GM21786 (cell line): ENCODE results near the gene C8G.

ENCODE experiments used
- ATAC-seq: cut with Tn5 transposase; IDR thresholded peaks from one replicate; pipeline ENCODE4 v1.9.1; 2021; ENCODE audit not compliant: unreplicated experiment

C8G gene

GRCh38 chr9:136980669-136981478, 35.8 kb downstream of the C8G start:
- ATAC-seq = no peak

- ATAC-seq = no peak
Observed at GRCh38 chr9:136981588-136982231, 36.7 kb downstream of the C8G start.

GRCh38 chr9:136982232-136983051, 37.4 kb downstream of the C8G start, which contains the start of gene LCNL1:
TSS of gene LCNL1 (plus strand) at chr9:136982993. CDS start at chr9:136983587, 594 bp downstream.
- no peak for ATAC-seq

DNA sequence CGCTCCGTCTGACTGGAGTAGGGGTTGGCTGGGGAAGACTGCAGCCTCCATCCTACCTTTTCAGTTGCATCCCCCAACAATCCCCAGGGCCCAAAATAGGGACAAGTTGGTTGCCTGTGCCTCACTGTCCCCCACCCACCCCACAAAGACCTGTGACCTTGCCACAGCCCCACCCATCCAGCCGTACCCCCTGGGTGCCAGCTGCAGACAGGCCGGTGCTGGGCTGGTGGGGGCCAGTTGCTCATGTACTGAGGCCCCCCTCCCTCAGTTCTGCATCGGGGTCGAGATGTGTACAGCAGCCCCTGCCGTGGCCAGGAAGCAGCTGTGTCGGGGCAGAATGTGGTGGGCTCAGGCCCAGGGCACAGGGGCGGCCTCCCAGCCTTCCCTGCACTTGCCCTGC, 38.1 kb downstream of the C8G start:
- no peak for ATAC-seq

- ATAC-seq = no peak
Observed at GRCh38 chr9:136983656-136984314, 38.7 kb downstream of the C8G start.

GRCh38 chr9:136984464-136985026, 39.5 kb downstream of the C8G start:
- no peak for ATAC-seq

GRCh38 chr9:136985027-136985602, 40.1 kb downstream of the C8G start:
- no peak for ATAC-seq

- ATAC-seq = no peak
Observed at GRCh38 chr9:136985853-136986252, 40.8 kb downstream of the C8G start.

- ATAC-seq = no peak
Observed at GRCh38 chr9:136988872-136989271, 43.8 kb downstream of the C8G start.

GRCh38 chr9:136990242-136990911, 45.3 kb downstream of the C8G start:
- no peak for ATAC-seq

GRCh38 chr9:136991993-136992818, 47.2 kb downstream of the C8G start, which contains the start of gene PAXX:
TSS of gene PAXX (plus strand) at chr9:136992422. CDS start at chr9:136992444, 22 bp downstream.
- peak; percentile 67 for ATAC-seq

- ATAC-seq = no peak
Observed at GRCh38 chr9:136992819-136993369, 47.9 kb downstream of the C8G start.

- ATAC-seq = no peak
Observed at GRCh38 chr9:136994180-136994887, 49.3 kb downstream of the C8G start.

DNA sequence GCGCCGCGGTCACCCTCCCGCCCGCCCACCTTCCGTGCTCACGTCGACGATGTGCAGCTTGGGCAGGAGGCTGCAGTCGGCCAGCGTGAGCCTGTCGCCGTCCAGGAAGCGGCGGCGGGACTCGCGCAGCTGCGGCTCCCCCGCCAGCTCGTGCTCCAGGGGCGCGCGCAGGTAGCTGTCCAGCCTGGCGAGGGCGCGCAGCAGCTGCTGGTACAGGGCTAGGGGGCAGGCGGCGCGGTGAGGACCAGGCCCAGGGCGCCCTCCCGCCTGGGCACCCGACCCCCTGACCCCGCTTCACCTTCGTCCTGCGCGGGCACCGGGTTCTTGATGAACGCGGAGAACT, 49.8 kb downstream of the C8G start:
- no peak for ATAC-seq

- no peak for ATAC-seq
Observed at GRCh38 chr9:136995362-136995761, 50.3 kb downstream of the C8G start.

DNA sequence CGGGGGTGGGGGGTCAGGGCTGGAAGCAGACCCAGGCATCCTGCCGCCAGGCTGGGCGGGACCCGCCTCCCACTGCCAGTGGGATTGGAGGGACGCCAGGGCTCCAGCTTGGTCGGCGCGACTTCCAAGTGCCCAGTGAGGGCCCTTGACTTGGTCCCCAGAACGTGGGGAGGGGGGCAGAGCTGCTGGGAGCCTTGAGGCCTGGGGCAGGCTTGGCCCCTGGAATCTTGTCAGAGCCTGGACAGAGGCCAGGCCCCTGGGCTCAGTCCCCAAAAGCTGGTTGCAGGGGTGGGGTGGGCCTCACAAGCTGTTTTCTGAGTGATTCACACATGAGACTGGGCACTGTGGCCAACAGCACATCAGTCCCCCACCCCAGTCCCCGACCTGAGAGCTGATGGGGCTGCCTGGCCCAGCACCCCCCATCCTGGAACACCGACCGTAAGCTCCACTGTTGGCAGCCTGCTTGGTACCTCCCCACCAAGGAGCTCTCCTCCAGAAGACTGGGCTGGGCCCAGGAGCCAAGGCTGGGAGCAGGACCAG, 50.8 kb downstream of the C8G start:
- ATAC-seq = no peak
